GM23338 (cell line): ENCODE data around the gene CPNE2. TPM values are rescaled to one million over a fixed set of nuclear protein-coding genes. Genes with fewer than 3 reads are reported as not detected.

Experiments used
- ATAC-seq: fragments of 200-7000 bp; cut with Tn5 transposase; 3 replicates; pipeline ENCODE4 v1.9.1; 2020
- DNase-seq: peaks from one replicate; pipeline ENCODE4 v3.0.0-alpha.2; 2015; ENCODE audit warnings: low spot score
- H2AFZ ChIP-seq: fragments of 200-600 bp; sonication (generic); 2 replicates; pipeline ENCODE4 v1.8.0; 2016; ENCODE audit warnings: antibody characterized with exemption, mild to moderate bottlenecking, moderate library complexity
- H3F3A ChIP-seq: fragments of 200-600 bp; sonication (generic); replicated peaks from 2 replicates; pipeline ENCODE4 v1.8.0; 2017; ENCODE audit warnings: antibody characterized with exemption, mixed run types, low read depth
- H3K27ac ChIP-seq: fragments of 200-600 bp; sonication (generic); 2 replicates; pipeline ENCODE4 v1.6.1; 2016; ENCODE audit warnings: low read depth
- H3K27me3 ChIP-seq: fragments of 200-600 bp; sonication (generic); 2 replicates; pipeline ENCODE4 v1.8.0; 2016; ENCODE audit warnings: mild to moderate bottlenecking, mixed run types, moderate library complexity; ENCODE audit not compliant: insufficient read depth
- H3K36me3 ChIP-seq: fragments of 200-600 bp; sonication (generic); 2 replicates; pipeline ENCODE4 v1.8.0; 2016; ENCODE audit warnings: mild to moderate bottlenecking; ENCODE audit not compliant: insufficient read depth
- H3K4me1 ChIP-seq: fragments of 200-600 bp; sonication (generic); 2 replicates; pipeline ENCODE4 v1.8.0; 2016; ENCODE audit warnings: mild to moderate bottlenecking, moderate library complexity; ENCODE audit not compliant: insufficient read depth
- H3K4me2 ChIP-seq: fragments of 200-600 bp; sonication (generic); 2 replicates; pipeline ENCODE4 v1.7.1; 2017; ENCODE audit warnings: mixed run types
- H3K4me3 ChIP-seq: fragments of 200-600 bp; sonication (generic); 2 replicates; pipeline ENCODE4 v1.6.1; 2016; ENCODE audit warnings: mixed run types
- H3K79me2 ChIP-seq: fragments of 200-600 bp; sonication (generic); replicated peaks from 2 replicates; pipeline ENCODE4 v1.8.0; 2017; ENCODE audit warnings: mild to moderate bottlenecking; ENCODE audit not compliant: insufficient read depth
- H3K9me2 ChIP-seq: fragments of 200-600 bp; sonication (generic); 2 replicates; pipeline ENCODE4 v1.8.0; 2017; ENCODE audit not compliant: insufficient read depth
- H4K20me1 ChIP-seq: fragments of 200-600 bp; sonication (generic); replicated peaks from 2 replicates; pipeline ENCODE4 v1.8.0; 2017; ENCODE audit warnings: mild to moderate bottlenecking; ENCODE audit not compliant: insufficient read depth
- H3K27ac Mint-ChIP-seq: 2 replicates; pipeline ENCODE4 v1.8.0; 2020; ENCODE audit warnings: inconsistent platforms, mild to moderate bottlenecking, moderate library complexity, mixed read lengths
- H3K27me3 Mint-ChIP-seq: 3 replicates; pipeline ENCODE4 v1.8.0; 2022; ENCODE audit warnings: low read depth, mild to moderate bottlenecking, moderate library complexity, mixed read lengths, inconsistent platforms; ENCODE audit not compliant: insufficient read depth, poor library complexity
- H3K36me3 Mint-ChIP-seq: 3 replicates; pipeline ENCODE4 v1.8.0; 2021; ENCODE audit warnings: low read depth, mild to moderate bottlenecking, inconsistent platforms, moderate library complexity, mixed read lengths
- H3K4me1 Mint-ChIP-seq: 3 replicates; pipeline ENCODE4 v1.8.0; 2020; ENCODE audit warnings: mild to moderate bottlenecking, inconsistent platforms, mixed read lengths
- H3K4me3 Mint-ChIP-seq: 3 replicates; pipeline ENCODE4 v1.8.0; 2021; ENCODE audit warnings: moderate library complexity, mild to moderate bottlenecking, inconsistent platforms, mixed read lengths
- H3K9me3 Mint-ChIP-seq: 3 replicates; pipeline ENCODE4 v1.8.0; 2020; ENCODE audit warnings: moderate library complexity, mild to moderate bottlenecking, inconsistent platforms, mixed read lengths
- CREB1 ChIP-seq: fragments of 250-450 bp; sonication (Bioruptor Pico); IDR thresholded peaks from 2 replicates; pipeline ENCODE4 v1.5.0; 2020; ENCODE audit warnings: low read depth, mild to moderate bottlenecking, moderate library complexity
- CTCF ChIP-seq, 2 experiments: fragments of 200-600 bp in 1 of 2; sonication (generic) in 1 of 2; conservative IDR thresholded peaks; 2 replicates each; pipeline versions ENCODE4 v1.5.1 to v1.6.1; 2016 to 2017; ENCODE audit warnings: antibody characterized with exemption in 2 of 2, low read depth in 2 of 2, mild to moderate bottlenecking in 2 of 2, moderate library complexity in 1 of 2
- ETS1 ChIP-seq: IDR thresholded peaks from 2 replicates; pipeline ENCODE4 v1.6.1; 2016; ENCODE audit warnings: antibody characterized with exemption
- EZH2 ChIP-seq: fragments of 200-600 bp; sonication (generic); IDR thresholded peaks from one replicate; pipeline ENCODE4 v1.8.0; 2017; ENCODE audit warnings: antibody characterized with exemption, mild to moderate bottlenecking, low read depth; ENCODE audit not compliant: unreplicated experiment
- EZH2phosphoT487 ChIP-seq: fragments of 200-600 bp; sonication (generic); IDR thresholded peaks from one replicate; pipeline ENCODE4 v1.8.1; 2018; ENCODE audit warnings: antibody characterized with exemption; ENCODE audit not compliant: unreplicated experiment
- JUNB ChIP-seq: IDR thresholded peaks from one replicate; pipeline ENCODE4 v1.6.1; 2016; ENCODE audit warnings: antibody characterized with exemption; ENCODE audit not compliant: unreplicated experiment
- NANOG ChIP-seq: IDR thresholded peaks from 2 replicates; pipeline ENCODE4 v1.6.1; 2016; ENCODE audit warnings: antibody characterized with exemption, borderline replicate concordance
- POLR2AphosphoS5 ChIP-seq: IDR thresholded peaks from 2 replicates; pipeline ENCODE4 v1.6.1; 2016; ENCODE audit warnings: antibody characterized with exemption, low read depth
- REST ChIP-seq: IDR thresholded peaks from one replicate; pipeline ENCODE4 v1.6.1; 2018; ENCODE audit warnings: antibody characterized with exemption; ENCODE audit not compliant: unreplicated experiment
- STAT1 ChIP-seq: IDR thresholded peaks from one replicate; pipeline ENCODE4 v1.6.1; 2016; ENCODE audit warnings: antibody characterized with exemption; ENCODE audit not compliant: unreplicated experiment
- ZNF114 ChIP-seq: fragments of 250-450 bp; sonication (Bioruptor Pico); IDR thresholded peaks from 2 replicates; pipeline ENCODE4 v1.5.0; 2020; ENCODE audit warnings: mild to moderate bottlenecking, moderate library complexity
- ZNF331 ChIP-seq: fragments of 250-450 bp; sonication (Bioruptor Pico); IDR thresholded peaks from 2 replicates; pipeline ENCODE4 v1.5.0; 2020; ENCODE audit warnings: low read depth, mild to moderate bottlenecking, moderate library complexity
- ZNF462 ChIP-seq: fragments of 250-450 bp; sonication (Bioruptor Pico); IDR thresholded peaks from 2 replicates; pipeline ENCODE4 v1.5.0; 2020; ENCODE audit warnings: mild to moderate bottlenecking, moderate library complexity
- polyA plus RNA-seq: library from polyadenylated mRNA; unstranded; fragments of >200 nt; fragmentation: Nextera tagmentation; extraction: Ambion mirVana; gene quantifications from 2 replicates; pipeline ENCODE4 v1.2.1, GENCODE V29; 2016
- total RNA-seq: library from RNA; depleted of rRNA; stranded (reverse); fragments of >200 nt; shearing (Covaris generic); gene quantifications from 2 replicates; pipeline ENCODE4 v1.2.3, GENCODE V29; 2014

The CPNE2 gene
- total and polyA plus RNA-seq, 2 experiments from 2014 or later: 7.1 to 11.3 TPM

- Mint-ChIP-seq H3K27ac (no peak overlapping the region), H3K27me3 (peaks cover 5% of the 10 kb centered on the region), H3K4me3 (no peak overlapping the region), H3K4me1 (no peaks in the 10 kb centered on the region; the same call in 2 of the 3 replicates), H3K36me3 (no peaks in the 10 kb centered on the region), H3K9me3 (no peaks in the 10 kb centered on the region)
- no peaks in the 10 kb centered on the region for H3K79me2 ChIP-seq
- H3K4me1 ChIP-seq: no peaks in the 10 kb centered on the region
- H3K4me2 ChIP-seq: no peak overlapping the region
- H3K27ac ChIP-seq: no peak overlapping the region
- TF ChIP-seq EZH2phosphoT487 (no peak), ZNF331 (CRISPR knock-in tag) (no peak), REST (no peak), CREB1 (CRISPR knock-in tag) (no peak), EZH2 (no peak), ZNF114 (CRISPR knock-in tag) (no peak), CTCF (conservative IDR thresholded peaks at IDR 0.05; ENCODE audit: low read depth in 2 of 2) (no peak), NANOG (no peak), ETS1 (no peak), STAT1 (no peak), JUNB (no peak), POLR2AphosphoS5 (no peak), ZNF462 (CRISPR knock-in tag) (no peak)
- H2AFZ ChIP-seq: no peak overlapping the region
- H3K9me2 ChIP-seq: no peaks in the 10 kb centered on the region
- no peaks in the 10 kb centered on the region for H3K36me3 ChIP-seq
- no peaks in the 10 kb centered on the region for H3F3A ChIP-seq
- DNase-seq: no peak
- no peaks in the 10 kb centered on the region for H3K27me3 ChIP-seq
- H4K20me1 ChIP-seq: no peaks in the 10 kb centered on the region
- no peak for ATAC-seq
- H3K4me3 ChIP-seq: no peak overlapping the region
Observed at GRCh38 chr16:57070424-57070823, 22.0 kb upstream of the CPNE2 start.
